Keratinocyte (primary cell): Measurements from ENCODE around the gene CATSPER1. TPM values are rescaled to one million over a fixed set of nuclear protein-coding genes. Genes with fewer than 3 reads are reported as not detected.

Experiments used
- DNase-seq: peaks from one replicate; pipeline ENCODE4 v3.0.0-alpha.2; 2011; ENCODE audit warnings: low read depth, missing footprints, low spot score
- FAIRE-seq: peaks from 2 replicates; lab custom pipeline; 2011; peaks lifted over from hg19 to GRCh38; lab: Jason Lieb, UNC
- H2AFZ ChIP-seq: 2 replicates; pipeline ENCODE4 v1.6.0; 2012; ENCODE audit warnings: low read length, control low read depth, inconsistent platforms; ENCODE audit not compliant: control insufficient read depth
- H3K27ac ChIP-seq: 2 replicates; pipeline ENCODE4 v1.5.1; 2011; ENCODE audit warnings: low read length; ENCODE audit not compliant: control insufficient read depth, insufficient read depth
- H3K27me3 ChIP-seq: 3 replicates; pipeline ENCODE4 v1.6.0; 2011; ENCODE audit warnings: low read length; ENCODE audit not compliant: control insufficient read depth, insufficient read depth; ENCODE audit errors: extremely low read depth
- H3K36me3 ChIP-seq, 2 experiments: 2 replicates in 1 of 2; 3 replicates in 1 of 2; pipeline ENCODE4 v1.5.1; 2011; ENCODE audit warnings: low read length in 2 of 2, mild to moderate bottlenecking in 1 of 2; ENCODE audit not compliant: control insufficient read depth in 2 of 2, insufficient read depth in 2 of 2; ENCODE audit errors: extremely low read depth in 1 of 2
- H3K4me1 ChIP-seq: 3 replicates; pipeline ENCODE4 v1.5.1; 2011; ENCODE audit warnings: low read length; ENCODE audit not compliant: control insufficient read depth, insufficient read depth; ENCODE audit errors: extremely low read depth
- H3K4me2 ChIP-seq: 3 replicates; pipeline ENCODE4 v1.6.0; 2011; ENCODE audit warnings: low read depth, low read length; ENCODE audit not compliant: control insufficient read depth, insufficient read depth; ENCODE audit errors: extremely low read depth
- H3K4me3 ChIP-seq, 3 experiments: fragments of 200-600 bp in 1 of 3; sonication (generic) in 1 of 3; 2 replicates in 2 of 3; 3 replicates in 1 of 3; pipeline ENCODE4 v1.5.1; 2011 to 2016; ENCODE audit warnings: low read length in 3 of 3, mild to moderate bottlenecking in 3 of 3, control low read depth in 2 of 3, inconsistent platforms in 1 of 3, low read depth in 1 of 3, mixed read lengths in 1 of 3, mixed run types in 1 of 3, moderate library complexity in 1 of 3; ENCODE audit not compliant: control insufficient read depth in 2 of 3, insufficient read depth in 2 of 3; ENCODE audit errors: extremely low read depth in 1 of 3
- H3K79me2 ChIP-seq: 2 replicates; pipeline ENCODE4 v1.6.0; 2012; ENCODE audit warnings: low read length; ENCODE audit not compliant: control insufficient read depth, insufficient read depth
- H3K9ac ChIP-seq: 3 replicates; pipeline ENCODE4 v1.6.0; 2011; ENCODE audit warnings: low read length; ENCODE audit not compliant: control insufficient read depth, insufficient read depth; ENCODE audit errors: extremely low read depth
- H3K9me1 ChIP-seq: 3 replicates; pipeline ENCODE4 v1.6.0; 2011; ENCODE audit warnings: low read length; ENCODE audit not compliant: control insufficient read depth, insufficient read depth; ENCODE audit errors: extremely low read depth
- H3K9me3 ChIP-seq: 2 replicates; pipeline ENCODE4 v1.5.1; 2012; ENCODE audit warnings: low read depth, low read length; ENCODE audit not compliant: control insufficient read depth
- H4K20me1 ChIP-seq: 3 replicates; pipeline ENCODE4 v1.6.0; 2011; ENCODE audit warnings: low read length; ENCODE audit not compliant: control insufficient read depth, insufficient read depth; ENCODE audit errors: extremely low read depth
- EZH2 ChIP-seq: IDR thresholded peaks from one replicate; pipeline ENCODE4 v1.6.1; 2012; ENCODE audit warnings: inconsistent platforms, mild to moderate bottlenecking, low read length, moderate library complexity
- dilution Hi-C: fragments of 300-500 bp; cut with MboI; formaldehyde crosslinking; loops from one replicate; pipeline ENCODE4 v1.7.0; 2020; ENCODE audit warnings: low sequenced_read_pairs; ENCODE audit not compliant: extremely low pct_ligation_motif_present
- polyA plus RNA-seq, 5 experiments: library from polyadenylated mRNA; depleted of rRNA in 3 of 5; stranded (reverse) in 3 of 5; stranded (forward) in 1 of 5; unstranded in 1 of 5; fragments of >200 nt; gene quantifications; 1 replicate in 1 of 5; 2 replicates in 3 of 5; 3 replicates in 1 of 5; pipeline versions ENCODE4 v1.2.1 to v1.2.3, GENCODE V29; 2011 to 2012; ENCODE audit warnings: missing spikeins in 2 of 5, low read depth in 1 of 5, low replicate concordance in 1 of 5
- TF ChIP-seq, protein P1 (sequence below), 3 experiments: IDR thresholded peaks in 1 of 3; conservative IDR thresholded peaks in 1 of 3; optimal IDR thresholded peaks in 1 of 3; 2 replicates in 2 of 3; 3 replicates in 1 of 3; pipeline versions ENCODE3 to v1.5.1; 2011; ENCODE audit warnings: low read length in 3 of 3, mild to moderate bottlenecking in 3 of 3, moderate library complexity in 2 of 3, control low read depth in 1 of 3, inconsistent platforms in 1 of 3; ENCODE audit not compliant: insufficient read depth in 2 of 3; ENCODE audit errors: extremely low read depth in 1 of 3

CATSPER1 gene
- polyA plus RNA-seq, 1 donor (not counting 4 experiments of a cell fraction or from before 2014, with no cell fraction given), result not detected

DNA sequence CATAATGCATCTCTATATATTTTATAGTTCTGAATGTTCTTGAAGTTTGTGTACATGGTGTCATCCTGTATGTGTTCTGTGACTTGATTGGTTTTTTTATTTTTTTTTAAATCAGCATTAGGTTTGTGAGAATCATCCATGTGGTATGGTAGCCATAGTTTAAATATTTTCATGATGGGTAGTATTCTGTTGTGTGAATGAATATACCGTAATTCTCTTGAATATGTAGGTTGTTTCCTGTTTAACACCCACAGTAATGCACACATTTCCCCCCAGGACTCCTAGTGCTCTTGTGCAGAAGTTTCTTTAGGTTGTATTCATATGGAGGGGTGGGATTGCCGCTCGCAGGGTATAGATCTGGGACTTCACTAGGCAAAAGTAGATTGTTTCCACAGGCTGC lies 45.8 kb upstream of the CATSPER1 start:
- Histone ChIP-seq H2AFZ (no peak overlapping the region), H3K27ac (no peak overlapping the region), H3K27me3 (no peaks in the 10 kb centered on the region), H3K36me3 (peaks cover 17 to 38% of the 10 kb centered on the region in 2 experiments), H3K4me2 (peak overlapping the region; percentile 97), H4K20me1 (peaks cover 9% of the 10 kb centered on the region), H3K9me1 (peaks cover 4% of the 10 kb centered on the region), H3K4me3 (peak overlapping the region in 1 of 3 experiments; percentile 95), H3K9me3 (no peaks in the 10 kb centered on the region), H3K79me2 (peaks cover 46% of the 10 kb centered on the region), H3K9ac (no peak overlapping the region), H3K4me1 (peaks cover 32% of the 10 kb centered on the region)
- dilution Hi-C loops, result no loop called here
- no peak for TF ChIP-seq EZH2
- TF ChIP-seq, protein P1, sequence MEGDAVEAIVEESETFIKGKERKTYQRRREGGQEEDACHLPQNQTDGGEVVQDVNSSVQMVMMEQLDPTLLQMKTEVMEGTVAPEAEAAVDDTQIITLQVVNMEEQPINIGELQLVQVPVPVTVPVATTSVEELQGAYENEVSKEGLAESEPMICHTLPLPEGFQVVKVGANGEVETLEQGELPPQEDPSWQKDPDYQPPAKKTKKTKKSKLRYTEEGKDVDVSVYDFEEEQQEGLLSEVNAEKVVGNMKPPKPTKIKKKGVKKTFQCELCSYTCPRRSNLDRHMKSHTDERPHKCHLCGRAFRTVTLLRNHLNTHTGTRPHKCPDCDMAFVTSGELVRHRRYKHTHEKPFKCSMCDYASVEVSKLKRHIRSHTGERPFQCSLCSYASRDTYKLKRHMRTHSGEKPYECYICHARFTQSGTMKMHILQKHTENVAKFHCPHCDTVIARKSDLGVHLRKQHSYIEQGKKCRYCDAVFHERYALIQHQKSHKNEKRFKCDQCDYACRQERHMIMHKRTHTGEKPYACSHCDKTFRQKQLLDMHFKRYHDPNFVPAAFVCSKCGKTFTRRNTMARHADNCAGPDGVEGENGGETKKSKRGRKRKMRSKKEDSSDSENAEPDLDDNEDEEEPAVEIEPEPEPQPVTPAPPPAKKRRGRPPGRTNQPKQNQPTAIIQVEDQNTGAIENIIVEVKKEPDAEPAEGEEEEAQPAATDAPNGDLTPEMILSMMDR (optimal IDR thresholded peaks at IDR 0.05 in 1 of 3, IDR thresholded peaks at IDR 0.05 in 1 of 3, conservative IDR thresholded peaks at IDR 0.05 in 1 of 3; ENCODE audit: extremely low read depth in 1 of 3, insufficient read depth in 2 of 3, low read length in 3 of 3), result no peak
- no peak for DNase-seq
- no peak for FAIRE-seq

DNA sequence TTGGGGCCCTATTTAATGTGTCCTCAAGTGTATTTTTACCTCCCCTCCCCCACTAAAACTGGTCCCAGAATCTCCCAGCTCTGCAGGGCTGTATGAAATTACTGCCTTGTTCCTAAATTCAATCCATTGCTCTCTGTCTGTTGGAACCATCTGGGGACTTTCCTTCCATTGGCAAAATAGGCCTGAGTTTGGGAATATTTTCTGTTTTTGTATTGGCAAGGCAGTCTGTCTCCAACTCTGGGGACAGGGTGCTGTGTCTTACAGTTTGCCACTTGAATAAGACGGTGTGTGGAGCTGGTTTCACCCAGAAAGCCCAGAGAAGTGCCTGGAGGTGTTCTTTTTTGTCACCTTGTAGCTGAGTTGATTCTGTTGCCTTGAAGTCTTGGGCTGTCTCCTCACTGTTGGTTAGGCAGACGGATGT lies 45.1 kb upstream of the CATSPER1 start:
- Histone ChIP-seq H2AFZ (peak overlapping the region; percentile 56), H3K27ac (peak overlapping the region; percentile 42), H3K4me1 (peaks cover 25% of the 10 kb centered on the region), H4K20me1 (peaks cover 11% of the 10 kb centered on the region), H3K36me3 (peaks cover 23 to 44% of the 10 kb centered on the region in 2 experiments), H3K27me3 (no peaks in the 10 kb centered on the region), H3K9me1 (no peaks in the 10 kb centered on the region), H3K4me3 (peak overlapping the region; percentile 70 to 95 (median 84)), H3K79me2 (peaks cover 40% of the 10 kb centered on the region), H3K4me2 (peak overlapping the region; percentile 97), H3K9me3 (no peaks in the 10 kb centered on the region), H3K9ac (peak overlapping the region; percentile 80)
- no peak for FAIRE-seq
- no peak for DNase-seq
- dilution Hi-C loops, result no loop called here
- no peak for TF ChIP-seq EZH2
- TF ChIP-seq, protein P1 (optimal IDR thresholded peaks at IDR 0.05 in 1 of 3, IDR thresholded peaks at IDR 0.05 in 1 of 3, conservative IDR thresholded peaks at IDR 0.05 in 1 of 3; ENCODE audit: extremely low read depth in 1 of 3, insufficient read depth in 2 of 3, low read length in 3 of 3), result no peak
